T47D (cell line): ENCODE data around the gene ZSCAN1.

Experiments
- DNase-seq, 2 experiments: peaks; one replicate each; pipeline versions ENCODE4 v3.0.0 to v3.0.0-alpha.2; 2011 to 2012; ENCODE audit warnings: low read depth in 1 of 2, low spot score in 1 of 2
- JUND ChIP-seq: IDR thresholded peaks from 2 replicates; pipeline ENCODE4 v1.6.1; 2012; ENCODE audit warnings: low read depth
- in situ Hi-C: cut with HindIII; loops from 2 replicates; pipeline ENCODE4 v1.10.0; 2016; ENCODE audit warnings: low sequenced_read_pairs, low pct_unique_long_range_greater_than_20kb

The ZSCAN1 gene

GRCh38 chr19:58045411-58046050 lies 11.7 kb downstream of the ZSCAN1 start:
- no peak for DNase-seq
- no peak for TF ChIP-seq JUND
- in situ Hi-C loops, result no loop called here

- in situ Hi-C loops, result no loop called here
- no peak for DNase-seq
- no peak for TF ChIP-seq JUND
Observed at GRCh38 chr19:58046856-58047255, 13.0 kb downstream of the ZSCAN1 start.

- no peak for DNase-seq
- in situ Hi-C loops, result no loop called here
- TF ChIP-seq JUND, result no peak
Observed at GRCh38 chr19:58047672-58048071, 13.8 kb downstream of the ZSCAN1 start.

- TF ChIP-seq JUND, result no peak
- no peak for DNase-seq
- in situ Hi-C loops, result no loop called here
Observed at GRCh38 chr19:58052256-58052655, 18.4 kb downstream of the ZSCAN1 start.

GRCh38 chr19:58053480-58054156 lies 19.8 kb downstream of the ZSCAN1 start:
- TF ChIP-seq JUND, result no peak
- in situ Hi-C loops, result no loop called here
- DNase-seq, result no peak

- peak in 1 of 2 experiments; percentile 47 for DNase-seq
- TF ChIP-seq JUND, result no peak
- in situ Hi-C loops, result no loop called here
Observed at GRCh38 chr19:58054901-58055874, 21.4 kb downstream of the ZSCAN1 start.

- no peak for TF ChIP-seq JUND
- in situ Hi-C loops, result no loop called here
- DNase-seq, result no peak
Observed at GRCh38 chr19:58056261-58056660, 22.4 kb downstream of the ZSCAN1 start.

- DNase-seq, result no peak
- no peak for TF ChIP-seq JUND
- in situ Hi-C loops, result no loop called here
Observed at GRCh38 chr19:58056861-58057260, 23.0 kb downstream of the ZSCAN1 start.

GRCh38 chr19:58058467-58058866 lies 24.6 kb downstream of the ZSCAN1 start:
- in situ Hi-C loops, result no loop called here
- no peak for DNase-seq
- TF ChIP-seq JUND, result no peak

GRCh38 chr19:58059003-58059670 lies 25.3 kb downstream of the ZSCAN1 start, which contains the start of gene ZNF135:
Gene ZNF135, plus strand, starts transcription at chr19:58059282. Its CDS starts 721 bp downstream, at chr19:58060003.
- in situ Hi-C loops, result no loop called here
- DNase-seq, result peak; percentile 94 to 95
- TF ChIP-seq JUND, result no peak

GRCh38 chr19:58059671-58060078 lies 25.9 kb downstream of the ZSCAN1 start:
- no peak for TF ChIP-seq JUND
- no peak for DNase-seq
- in situ Hi-C loops, result no loop called here

GRCh38 chr19:58060231-58060630 lies 26.4 kb downstream of the ZSCAN1 start:
- no peak for TF ChIP-seq JUND
- in situ Hi-C loops, result no loop called here
- DNase-seq, result no peak
